HG03135 (cell line): ENCODE measurements around the gene RAB18.
"Not testable (repeated sequence)": the region's sequence is repeated elsewhere in the genome, so short reads cannot be mapped to it uniquely, and the experiment has no call there.

Experiments used
- ATAC-seq: cut with Tn5 transposase; IDR thresholded peaks from one replicate; pipeline ENCODE4 v1.9.1; 2021; ENCODE audit warnings: mild to moderate bottlenecking, moderate library complexity; ENCODE audit not compliant: unreplicated experiment

The RAB18 gene

DNA sequence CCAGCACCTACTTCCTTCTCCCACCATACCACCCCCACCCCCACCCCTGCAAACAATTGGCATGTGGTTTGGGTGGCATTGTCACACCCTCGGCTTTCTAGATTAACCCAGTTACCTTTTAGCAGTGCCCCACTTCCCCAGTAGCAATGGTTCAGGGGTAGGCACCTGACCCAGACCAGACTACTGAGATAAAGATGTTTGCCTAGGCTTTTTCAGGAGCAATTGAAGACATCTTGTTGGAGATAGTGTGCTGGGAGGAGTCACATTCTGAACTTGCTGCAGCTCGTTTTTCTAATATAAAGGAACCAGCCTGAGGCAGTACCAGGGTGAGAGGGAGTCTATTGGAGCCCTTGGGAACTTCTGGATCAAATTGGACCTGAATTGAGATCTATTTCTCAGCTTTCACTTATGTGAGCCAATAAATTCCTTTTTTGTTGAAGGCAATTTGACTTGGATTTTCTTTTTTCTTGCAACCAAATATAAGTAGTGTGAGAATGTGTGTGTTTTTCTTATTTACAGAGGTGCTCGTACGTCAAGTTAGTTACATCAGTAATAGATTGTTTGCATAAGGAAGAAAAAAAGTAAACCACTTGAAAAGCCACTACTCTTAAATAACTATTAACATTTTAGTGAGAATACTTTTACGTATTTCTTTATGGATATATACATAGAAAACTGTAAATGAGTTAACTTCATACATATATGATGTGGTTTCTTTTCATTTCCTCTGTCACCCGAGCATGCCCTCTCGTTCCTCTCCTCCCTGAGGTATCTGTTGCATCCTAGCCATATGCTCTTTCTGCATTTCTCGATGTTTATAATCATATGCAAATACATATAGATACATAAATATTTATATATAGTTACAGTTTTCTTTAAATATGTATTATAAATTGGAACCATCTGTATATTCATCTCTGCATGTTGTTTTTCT, 38.0 kb downstream of the RAB18 start:
- no peak for ATAC-seq

GRCh38 chr10:27542812-27543211, 38.7 kb downstream of the RAB18 start:
- no peak for ATAC-seq

- no peak for ATAC-seq
These were observed 42.9 kb downstream of the RAB18 start for GRCh38 chr10:27547047-27547446.

DNA sequence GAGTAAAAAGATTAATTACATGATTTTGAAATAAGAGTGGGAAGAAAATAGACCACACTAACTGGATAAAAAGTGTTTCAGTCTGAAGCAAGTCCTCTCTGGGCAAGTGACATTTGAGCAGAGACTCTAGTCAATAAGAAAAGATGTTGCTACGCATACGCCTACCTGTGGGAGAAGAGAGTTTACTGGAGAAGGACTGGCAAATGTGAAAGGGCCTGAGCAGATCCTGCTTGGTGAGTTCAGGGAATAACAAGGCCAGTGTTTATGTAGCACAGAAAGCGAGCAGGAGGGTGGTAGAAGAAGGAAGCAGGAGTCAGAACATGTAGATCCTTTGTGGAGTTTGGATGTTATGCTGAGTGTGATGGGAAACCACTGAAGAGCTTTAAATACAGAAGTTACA, 43.4 kb downstream of the RAB18 start:
- no peak for ATAC-seq

- ATAC-seq = no peak
These were observed 46.7 kb downstream of the RAB18 start for GRCh38 chr10:27550823-27551222.

GRCh38 chr10:27558612-27559020, 54.5 kb downstream of the RAB18 start:
- no peak for ATAC-seq

DNA sequence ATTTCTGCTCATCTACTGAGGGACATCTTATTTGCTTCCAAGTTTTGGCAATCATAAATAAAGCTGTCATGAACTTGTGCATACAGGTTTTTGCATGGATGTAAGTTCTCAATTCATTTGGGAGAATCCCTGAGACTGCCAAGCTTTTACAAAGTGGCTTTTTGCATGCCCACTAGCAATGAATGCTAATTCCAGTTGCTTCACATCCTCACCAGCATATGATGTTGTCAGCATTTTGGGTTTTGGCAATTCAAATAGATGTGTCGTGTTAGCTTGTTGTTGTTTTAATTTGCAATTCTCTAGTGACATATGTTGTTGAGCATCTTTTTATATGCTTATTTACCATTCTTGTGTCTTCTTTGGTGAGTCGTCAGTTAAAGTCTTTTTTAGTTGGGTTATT, 57.2 kb downstream of the RAB18 start:
- ATAC-seq = no peak

DNA sequence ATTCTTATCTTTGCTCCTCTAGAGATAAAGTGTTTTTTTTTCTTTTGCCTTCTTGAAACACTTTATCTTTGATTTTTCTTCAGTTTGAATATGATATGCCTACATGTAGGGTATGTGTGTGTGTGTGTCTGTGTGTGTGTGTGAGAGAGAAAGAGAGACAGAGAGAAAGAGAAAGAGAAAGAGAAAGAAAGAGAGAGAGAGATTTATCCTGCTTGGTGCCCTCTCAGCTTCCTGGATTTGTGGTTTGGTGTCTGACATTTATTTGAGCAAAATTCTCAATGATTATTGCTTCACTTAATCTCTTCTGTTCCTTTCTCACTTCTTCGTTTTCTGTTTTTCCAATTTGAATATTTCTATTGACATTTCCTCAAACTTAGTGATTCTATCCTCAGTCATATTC, 60.3 kb downstream of the RAB18 start:
- no peak for ATAC-seq

DNA sequence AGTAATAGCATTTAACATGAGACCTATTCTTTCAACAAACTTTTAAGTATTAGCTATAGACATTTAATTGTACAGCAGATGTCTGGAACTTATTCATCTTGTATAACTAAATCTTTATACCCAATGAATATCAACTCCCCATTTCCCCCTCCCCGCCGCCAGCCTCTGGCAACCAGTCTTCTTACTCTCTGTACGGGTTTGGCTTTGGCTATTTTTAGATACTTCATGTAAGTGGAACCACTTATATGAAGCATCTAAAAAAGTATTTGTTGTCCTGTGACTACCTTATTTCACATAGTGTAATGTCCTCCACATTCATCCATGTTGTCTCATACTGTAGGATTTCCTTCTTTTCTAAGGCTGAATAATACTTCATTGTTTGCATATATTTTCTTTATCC, 60.8 kb downstream of the RAB18 start:
- no peak for ATAC-seq

DNA sequence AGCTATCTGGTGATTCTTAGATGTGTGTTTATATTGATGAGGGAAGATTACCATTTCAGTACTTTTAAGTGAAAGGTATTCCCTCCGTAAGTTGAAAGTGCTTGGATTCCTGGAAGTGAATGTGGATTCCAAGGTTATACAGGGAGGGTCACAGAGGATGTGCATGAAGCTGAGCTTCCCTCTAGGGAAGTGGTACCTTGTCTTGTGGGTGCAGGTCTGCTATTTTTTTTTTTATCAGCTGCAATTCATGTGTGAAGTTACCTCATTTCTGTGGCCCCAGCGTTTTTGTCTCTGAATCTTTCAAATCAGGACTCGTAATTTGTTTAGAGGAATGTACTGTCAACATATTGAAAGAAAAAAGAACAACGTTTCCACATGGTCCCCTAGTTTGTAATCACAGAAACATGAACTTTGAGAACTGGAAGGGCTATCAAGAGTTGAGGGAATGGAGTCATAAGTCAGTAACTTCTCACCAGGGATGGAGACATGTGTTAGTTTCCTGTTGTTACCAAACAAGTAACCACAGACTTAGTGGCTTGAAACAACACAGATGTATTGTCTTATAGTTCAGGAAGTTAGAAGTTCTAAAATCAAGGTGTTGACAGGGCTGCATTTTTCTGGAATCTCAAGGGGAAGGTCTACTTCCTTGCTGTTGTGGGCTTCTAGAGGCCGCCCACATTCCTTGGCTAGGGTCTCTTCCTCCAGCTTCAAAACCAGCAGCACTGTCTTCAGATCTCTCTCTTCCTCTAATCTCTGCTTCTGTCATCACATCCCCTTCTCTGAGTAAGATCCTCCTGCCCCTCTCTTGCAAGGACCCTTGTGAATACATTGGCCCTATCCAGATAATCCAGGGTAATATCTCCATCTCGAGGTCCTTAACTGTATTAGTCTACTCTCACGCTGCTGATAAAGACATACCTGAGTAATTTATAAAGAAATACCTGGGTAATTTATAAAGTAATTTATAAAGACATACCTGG, 64.4 kb downstream of the RAB18 start:
- no peak for ATAC-seq

GRCh38 chr10:27569946-27570345, 65.8 kb downstream of the RAB18 start:
- ATAC-seq = no peak

GRCh38 chr10:27577038-27577437, 72.9 kb downstream of the RAB18 start:
- not testable (repeated sequence) for ATAC-seq

DNA sequence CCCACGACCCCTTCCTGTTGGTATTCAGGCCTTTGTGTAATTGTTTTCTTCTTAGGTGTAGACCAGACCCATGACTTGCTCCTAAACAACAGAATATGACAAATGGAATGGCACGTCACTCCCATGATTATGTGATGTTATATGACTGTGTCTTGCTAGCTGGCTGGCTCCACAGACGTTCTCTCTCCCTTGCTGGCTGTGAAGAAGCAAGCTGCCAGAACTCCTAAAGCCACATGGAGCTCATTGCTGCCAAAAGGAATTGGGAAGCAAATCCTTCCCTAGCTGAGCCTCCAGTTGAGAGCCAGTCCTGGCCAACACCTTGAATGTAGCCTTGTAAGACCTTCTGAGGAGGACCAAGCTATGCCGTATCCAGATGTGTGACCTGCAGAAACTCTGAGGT, 74.2 kb downstream of the RAB18 start:
- no peak for ATAC-seq

DNA sequence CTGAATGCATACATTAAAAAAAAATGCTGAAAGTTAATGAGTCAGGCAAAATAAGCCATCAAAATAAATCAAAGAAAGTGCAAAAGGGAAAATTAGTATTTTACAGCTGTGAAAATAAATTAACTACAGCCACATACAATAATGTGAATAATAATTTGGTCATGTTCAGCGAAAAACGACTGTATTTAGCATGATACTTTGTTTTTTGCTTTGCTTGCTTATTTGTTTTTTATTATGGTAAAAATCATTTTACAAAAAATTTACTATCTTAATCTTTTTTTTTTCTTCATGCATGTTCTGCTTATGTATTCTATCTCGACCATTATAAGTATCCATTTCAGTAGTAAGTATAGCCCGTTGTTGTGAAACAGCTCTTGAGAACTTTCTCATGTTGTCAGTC, 77.1 kb downstream of the RAB18 start:
- no peak for ATAC-seq

- no peak for ATAC-seq
These were observed 80.2 kb downstream of the RAB18 start for GRCh38 chr10:27584302-27584701.
